HG03571 (cell line): Measurements from ENCODE around the gene YAP1.

Experiments used
- ATAC-seq: cut with Tn5 transposase; IDR thresholded peaks from one replicate; pipeline ENCODE4 v1.9.1; 2021; ENCODE audit not compliant: unreplicated experiment

The YAP1 gene

DNA sequence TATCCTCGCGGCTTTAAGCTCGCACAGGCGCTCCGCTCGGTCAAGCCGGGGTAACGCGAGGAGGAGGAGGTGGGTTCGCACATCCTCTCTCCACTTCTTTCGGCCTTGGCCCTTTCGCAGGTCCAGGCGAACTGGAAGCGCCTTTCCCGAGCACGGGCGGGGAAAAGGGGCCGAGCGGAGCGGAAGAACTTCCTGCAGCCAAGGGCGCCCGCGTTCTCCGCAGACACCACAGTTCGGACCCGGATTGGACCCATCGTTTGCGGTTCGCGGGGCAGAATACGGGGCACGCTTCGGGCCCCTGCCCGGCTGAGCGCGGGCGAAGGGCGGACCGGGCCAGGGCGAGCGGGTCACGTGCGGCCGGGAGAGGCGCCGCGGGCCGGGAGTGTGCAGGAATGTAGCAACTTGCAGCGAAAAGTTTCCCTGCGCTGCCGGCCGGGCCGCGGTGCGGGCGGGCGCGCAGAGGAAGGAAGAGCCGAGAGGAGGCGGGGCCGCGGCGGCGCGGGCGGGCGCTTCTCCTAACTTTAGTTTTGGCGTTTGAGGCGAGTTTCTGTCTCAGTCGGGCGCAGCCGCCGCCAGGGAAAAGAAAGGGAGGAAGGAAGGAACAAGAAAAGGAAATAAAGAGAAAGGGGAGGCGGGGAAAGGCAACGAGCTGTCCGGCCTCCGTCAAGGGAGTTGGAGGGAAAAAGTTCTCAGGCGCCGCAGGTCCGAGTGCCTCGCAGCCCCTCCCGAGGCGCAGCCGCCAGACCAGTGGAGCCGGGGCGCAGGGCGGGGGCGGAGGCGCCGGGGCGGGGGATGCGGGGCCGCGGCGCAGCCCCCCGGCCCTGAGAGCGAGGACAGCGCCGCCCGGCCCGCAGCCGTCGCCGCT is at the start of gene YAP1:
YAP1 (plus strand) TSS at position 552 of the 865 bp plus-strand sequence. CDS start 402 bp downstream, outside the sequence.
- peak; percentile 78 for ATAC-seq

DNA sequence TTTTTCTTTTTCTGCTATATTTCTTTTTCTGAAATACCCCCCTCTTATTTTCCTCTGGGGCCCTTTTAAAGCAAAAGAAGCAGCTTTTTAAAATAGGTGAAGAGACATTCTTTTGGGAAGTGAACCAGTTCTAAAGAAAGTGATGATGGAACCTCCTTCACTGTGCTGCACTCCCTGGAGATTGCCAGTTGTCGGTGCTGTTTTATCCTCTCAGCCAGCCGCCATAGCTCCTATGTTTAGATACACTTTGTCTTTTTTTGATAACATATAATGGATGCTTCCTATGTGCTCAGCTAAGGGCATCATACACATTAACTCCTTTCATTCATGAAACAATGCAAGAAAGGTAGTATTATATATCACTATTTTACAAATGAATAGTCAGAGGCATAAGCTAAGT is 49.0 kb upstream of the YAP1 start:
- no peak for ATAC-seq

DNA sequence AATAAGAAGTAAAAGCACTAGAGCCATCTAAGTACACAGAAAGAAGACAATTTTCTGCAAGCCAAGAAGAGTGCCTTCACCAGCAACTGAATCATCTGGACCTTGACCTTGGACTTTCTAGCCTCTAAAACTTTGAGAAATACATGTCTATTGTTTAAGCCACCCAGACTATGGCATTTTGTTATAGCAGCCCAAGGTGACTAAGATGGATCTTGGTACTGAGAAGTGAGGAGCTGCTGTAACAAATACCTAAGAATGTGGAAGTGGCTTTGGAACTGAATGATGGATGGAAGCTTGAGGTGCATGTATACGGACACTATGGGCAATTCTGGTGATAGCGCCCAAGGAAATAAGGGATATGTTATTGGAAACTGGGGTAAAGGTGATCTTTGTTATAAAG is 48.1 kb upstream of the YAP1 start:
- ATAC-seq = no peak

- no peak for ATAC-seq
Measured at GRCh38 chr11:102064316-102064715, 45.9 kb upstream of the YAP1 start.

GRCh38 chr11:102070766-102071165 is 39.5 kb upstream of the YAP1 start:
- ATAC-seq = no peak

DNA sequence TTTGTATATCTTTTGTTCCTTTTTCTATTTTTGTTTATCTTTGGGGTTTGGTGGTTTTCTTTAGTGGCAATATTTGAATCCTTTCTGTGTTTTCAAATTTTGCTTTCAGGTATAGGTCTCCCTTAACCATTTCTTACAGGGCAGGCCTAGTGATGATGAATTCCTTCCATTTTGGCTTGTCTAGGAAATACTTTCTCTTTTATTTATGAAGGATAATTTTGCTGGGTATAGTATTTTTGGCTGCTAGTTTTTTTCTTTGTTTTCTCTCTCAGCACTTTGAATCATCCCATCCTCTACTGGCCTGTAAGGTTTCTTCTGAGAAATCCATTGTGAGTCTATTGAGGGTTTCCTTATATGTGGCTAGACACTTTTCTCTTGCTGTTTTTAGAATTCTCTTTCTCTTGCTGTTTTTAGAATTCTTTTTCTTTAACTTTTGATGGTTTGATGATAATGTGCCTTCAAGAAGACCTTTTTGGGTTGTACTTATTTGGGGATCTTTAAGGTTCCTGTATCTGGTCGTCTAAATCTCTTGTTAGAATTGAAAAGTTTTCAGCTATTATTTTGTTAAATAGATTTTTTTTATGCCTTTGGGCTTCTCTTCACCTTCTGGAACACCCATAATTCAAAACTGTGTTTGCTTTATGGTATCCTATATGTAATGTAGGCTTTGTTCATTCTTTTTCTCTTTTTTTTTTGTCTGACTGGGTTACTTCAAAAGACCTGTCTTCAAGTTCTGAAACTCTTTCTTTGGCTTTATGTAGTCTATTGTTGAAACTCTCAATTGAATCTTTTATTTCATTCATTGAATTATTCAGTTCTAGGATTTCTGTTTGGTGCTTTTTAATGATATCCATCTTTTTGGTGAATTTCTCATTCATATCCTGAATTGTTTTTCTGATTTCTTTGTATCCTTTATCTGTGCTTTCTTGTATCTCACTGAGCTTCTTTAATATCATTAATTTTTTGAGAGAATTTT is 38.5 kb upstream of the YAP1 start:
- ATAC-seq = no peak

- ATAC-seq = no peak
Measured at GRCh38 chr11:102073253-102073652, 37.0 kb upstream of the YAP1 start.

- no peak for ATAC-seq
Measured at GRCh38 chr11:102079625-102080024, 30.6 kb upstream of the YAP1 start.

- no peak for ATAC-seq
Measured at GRCh38 chr11:102081313-102081712, 28.9 kb upstream of the YAP1 start.

GRCh38 chr11:102085864-102086551 is 24.2 kb upstream of the YAP1 start:
- ATAC-seq = no peak

GRCh38 chr11:102097186-102097585 is 13.1 kb upstream of the YAP1 start:
- no peak for ATAC-seq

- ATAC-seq = no peak
Measured at GRCh38 chr11:102099755-102100154, 10.5 kb upstream of the YAP1 start.

DNA sequence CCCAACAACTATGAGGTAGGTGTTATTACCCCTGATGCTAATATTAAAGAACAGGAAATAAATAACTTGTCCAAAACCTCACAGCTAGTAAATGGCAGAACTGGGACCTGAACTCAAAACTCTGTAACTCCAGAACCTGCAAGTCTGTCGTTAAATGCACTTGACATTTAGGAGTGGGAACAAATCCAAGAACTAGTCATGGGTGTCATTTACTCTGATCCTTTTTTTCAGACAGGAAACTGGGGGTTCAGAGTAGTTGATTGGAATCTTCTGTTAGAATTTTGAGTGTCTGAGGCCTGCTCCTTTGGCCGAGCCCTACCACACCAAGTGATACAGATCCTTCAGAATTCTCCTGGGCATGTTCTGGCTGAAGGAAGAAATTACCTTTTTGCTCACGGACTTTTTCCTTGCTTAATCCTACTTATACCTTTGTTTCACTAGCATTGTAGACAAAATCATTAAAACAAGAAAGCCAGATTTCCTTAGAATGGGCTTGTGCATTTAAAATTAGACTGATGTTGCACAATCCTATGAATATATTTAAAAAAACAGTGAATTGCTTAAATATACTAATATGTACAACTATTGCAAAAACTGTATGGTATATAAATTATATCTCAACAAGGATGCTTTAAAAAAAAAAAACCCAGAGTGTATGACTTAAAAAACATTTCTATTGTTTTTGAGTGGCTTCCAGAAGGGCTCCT is 1.4 kb upstream of the YAP1 start:
- no peak for ATAC-seq

GRCh38 chr11:102110761-102111010 is 439 bp downstream of the YAP1 start:
- peak; percentile 25 for ATAC-seq

DNA sequence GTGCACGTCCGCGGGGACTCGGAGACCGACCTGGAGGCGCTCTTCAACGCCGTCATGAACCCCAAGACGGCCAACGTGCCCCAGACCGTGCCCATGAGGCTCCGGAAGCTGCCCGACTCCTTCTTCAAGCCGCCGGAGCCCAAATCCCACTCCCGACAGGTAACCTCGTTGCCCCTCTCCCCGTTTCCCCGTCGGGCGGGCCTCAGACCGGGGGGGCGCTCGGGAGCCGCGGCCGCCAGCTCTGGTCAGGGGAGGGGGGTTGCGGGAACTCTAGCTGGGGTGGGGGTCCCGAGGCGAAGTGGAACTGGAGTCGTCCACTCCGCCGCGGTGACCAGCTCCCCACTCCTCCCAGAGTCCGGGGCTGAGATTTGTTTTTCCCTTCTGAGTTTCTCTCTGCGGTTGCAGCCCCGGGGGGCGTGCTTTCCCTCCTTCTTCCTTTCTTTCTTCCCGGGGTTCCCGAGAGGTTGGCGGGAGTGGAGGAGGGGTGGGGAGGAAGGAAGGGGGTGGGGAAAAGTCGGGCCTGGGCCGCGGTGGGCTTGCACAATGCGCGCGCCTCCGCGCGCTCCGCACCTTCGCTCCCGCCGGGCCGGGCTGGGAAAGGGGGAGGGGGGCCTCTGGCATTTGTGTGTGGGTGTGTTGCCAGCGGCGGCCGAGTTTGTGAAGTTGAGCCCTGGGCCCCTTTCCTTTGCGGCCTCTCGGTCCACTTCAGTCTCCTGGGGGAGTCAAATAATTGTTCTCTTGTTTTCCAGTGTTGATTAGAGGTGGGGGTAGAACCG is 952 bp downstream of the YAP1 start:
- no peak for ATAC-seq

DNA sequence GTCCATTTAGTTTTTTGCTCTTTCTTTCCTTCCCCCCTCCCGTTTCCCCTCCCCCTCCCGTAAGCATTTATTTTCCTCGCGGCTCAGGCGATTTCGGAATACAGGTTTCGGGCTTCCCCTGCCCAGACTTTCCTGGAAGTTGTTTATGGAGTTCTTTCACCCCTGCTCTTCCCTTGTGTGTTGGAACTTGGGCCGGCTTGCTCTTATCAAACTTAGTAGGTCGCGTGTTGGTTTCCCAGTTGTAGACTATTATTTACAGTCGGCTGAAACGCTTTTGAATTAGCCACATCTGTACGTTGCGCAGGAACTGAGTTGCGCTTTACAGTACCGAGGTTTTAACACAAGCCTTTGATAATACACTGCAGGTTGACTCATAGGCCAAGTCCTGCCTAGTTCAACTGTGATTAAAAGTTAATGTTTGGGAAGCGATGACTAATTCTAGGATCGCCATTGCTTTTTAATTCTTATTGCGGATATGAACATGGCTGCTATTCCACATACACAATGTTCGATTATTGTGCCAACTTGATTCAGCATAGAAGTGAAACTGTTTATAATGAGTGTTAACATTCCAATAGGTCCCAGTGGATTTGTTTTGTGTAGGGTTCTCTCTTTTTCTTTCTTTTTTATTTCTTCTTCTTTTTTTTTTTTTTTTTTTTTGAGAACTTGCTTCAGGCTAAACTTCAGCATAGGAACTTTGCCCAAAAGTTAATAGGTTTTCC is 1.7 kb downstream of the YAP1 start:
- ATAC-seq = no peak

- ATAC-seq = no peak
Measured at GRCh38 chr11:102112509-102112821, 2.2 kb downstream of the YAP1 start.

DNA sequence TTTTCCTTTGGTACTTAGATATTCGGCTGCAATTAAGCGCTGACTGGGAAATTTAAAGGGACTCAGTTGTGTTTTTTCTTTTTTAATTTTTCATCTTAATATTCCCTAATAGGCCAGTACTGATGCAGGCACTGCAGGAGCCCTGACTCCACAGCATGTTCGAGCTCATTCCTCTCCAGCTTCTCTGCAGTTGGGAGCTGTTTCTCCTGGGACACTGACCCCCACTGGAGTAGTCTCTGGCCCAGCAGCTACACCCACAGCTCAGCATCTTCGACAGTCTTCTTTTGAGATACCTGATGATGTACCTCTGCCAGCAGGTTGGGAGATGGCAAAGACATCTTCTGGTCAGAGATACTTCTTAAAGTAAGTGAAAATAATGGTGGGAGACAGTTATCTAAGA is 3.8 kb downstream of the YAP1 start:
- ATAC-seq = no peak

- no peak for ATAC-seq
Measured at GRCh38 chr11:102115557-102115956, 5.3 kb downstream of the YAP1 start.
